Kidney (tissue), 14 donors: ENCODE measurements around the gene DAB1. TPM values are rescaled to one million over a fixed set of nuclear protein-coding genes. Genes with fewer than 3 reads are reported as not detected.
A peak's percentile ranks its signal among the peaks of the same experiment; 100 is the strongest.

Source experiments
- DNase-seq, 5 donors: peaks; one replicate each; pipeline ENCODE4 v3.0.0-alpha.2; 2013 to 2020
- FAIRE-seq: peaks from 2 replicates; lab custom pipeline; 2012; peaks lifted over from hg19 to GRCh38; lab: Jason Lieb, UNC
- H3K27ac ChIP-seq, 2 donors: one replicate each; pipeline ENCODE4 v1.7.0; 2013; ENCODE audit warnings: low read depth in 2 of 2, low read length in 2 of 2, inconsistent platforms in 1 of 2
- H3K27me3 ChIP-seq: one replicate; pipeline ENCODE4 v1.7.1; 2013; ENCODE audit warnings: low read length, inconsistent platforms; ENCODE audit not compliant: control insufficient read depth, insufficient read depth
- H3K36me3 ChIP-seq, 3 donors: one replicate each; pipeline versions ENCODE4 v1.7.0 to v1.7.1; 2013; ENCODE audit warnings: low read length in 3 of 3, control low read depth in 1 of 3, inconsistent platforms in 1 of 3; ENCODE audit not compliant: insufficient read depth in 3 of 3, control insufficient read depth in 2 of 3
- H3K4me1 ChIP-seq, 3 donors: one replicate each; pipeline versions ENCODE4 v1.7.0 to v1.7.1; 2013; ENCODE audit warnings: low read length in 3 of 3, inconsistent platforms in 1 of 3, low read depth in 1 of 3; ENCODE audit not compliant: control insufficient read depth in 2 of 3, insufficient read depth in 2 of 3
- H3K4me3 ChIP-seq, 3 donors: one replicate each; pipeline versions ENCODE4 v1.7.0 to v1.8.1; 2013; ENCODE audit warnings: low read length in 3 of 3, control low read depth in 1 of 3, inconsistent platforms in 1 of 3
- H3K9ac ChIP-seq, 3 donors: one replicate each; pipeline versions ENCODE4 v1.7.0 to v1.7.1; 2013; ENCODE audit warnings: low read length in 3 of 3, control low read depth in 1 of 3, inconsistent platforms in 1 of 3
- H3K9me3 ChIP-seq, 3 donors: one replicate each; pipeline versions ENCODE4 v1.7.0 to v1.7.1; 2013; ENCODE audit warnings: low read length in 3 of 3, control low read depth in 1 of 3, inconsistent platforms in 1 of 3; ENCODE audit not compliant: control insufficient read depth in 2 of 3, insufficient read depth in 1 of 3
- intact Hi-C: fragments of 100-400 bp; cut with DNase I; formaldehyde crosslinking; loops from one replicate; pipeline ENCODE4 v1.11.1; 2022
- polyA plus RNA-seq: library from polyadenylated mRNA; stranded (reverse); fragments of 350-450 nt; fragmentation: Illumina TruSeq; extraction: RNeasy Lipid Tissue Mini Kit (QIAGEN cat#74804); gene quantifications from one replicate; pipeline ENCODE4 v1.2.3, GENCODE V29; 2014; ENCODE audit warnings: low read depth, low replicate concordance; ENCODE audit not compliant: insufficient read depth
- total RNA-seq: library from RNA; stranded (reverse); fragmentation: NEBNext Ultra II Directional; extraction: Animal tissue kit (Norgen Biotek cat#: 25700); gene quantifications from one replicate; pipeline ENCODE4 v1.2.1, GENCODE V29; 2021
- TF ChIP-seq, protein P1 (sequence below): IDR thresholded peaks from 3 replicates; pipeline ENCODE4 v1.5.1; 2012; ENCODE audit warnings: mild to moderate bottlenecking, moderate library complexity, borderline replicate concordance; ENCODE audit not compliant: insufficient read depth; ENCODE audit errors: extremely low read depth
- donor health status: control.
- donor health status: control.
- donor health status: control.
- donor health status: control.
- donor health status: control.
- donor health status: DM: yes; HTN: yes; CAD: no.
- donor health status: Normal renal cell carcinoma (clear cell type).

Gene DAB1
- total and polyA plus RNA-seq, 2 donors from 2014 or later, result 2.3 TPM; not detected in 1

DNA sequence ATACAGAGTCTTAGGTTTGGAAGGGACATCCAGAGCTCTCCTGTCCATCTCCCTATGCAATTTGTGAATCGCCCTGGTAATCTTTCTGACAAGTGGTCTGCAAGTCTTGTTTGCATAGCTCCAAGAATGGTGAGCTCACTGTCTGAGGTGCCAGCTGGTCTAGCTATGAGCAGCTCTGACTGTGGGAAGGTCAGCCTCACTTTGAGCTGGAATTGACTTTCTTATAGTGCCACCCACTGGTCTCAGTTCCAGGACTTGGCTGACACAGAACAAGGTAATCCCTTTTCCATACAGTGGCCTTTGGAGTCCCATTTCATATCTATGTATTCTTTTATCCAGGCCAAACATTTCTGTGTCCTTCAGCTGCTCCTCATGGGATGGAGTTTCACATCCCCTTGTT is 362.5 kb downstream of the DAB1 start:
- Histone ChIP-seq H3K9me3 (no peaks in the 10 kb centered on the region), H3K9ac (no peak overlapping the region), H3K27me3 (no peaks in the 10 kb centered on the region), H3K36me3 (no peaks in the 10 kb centered on the region), H3K4me1 (peaks cover 0 to 4% (median 0%) of the 10 kb centered on the region in 3 donors), H3K4me3 (no peak overlapping the region), H3K27ac (no peak overlapping the region)
- TF ChIP-seq, protein P1, sequence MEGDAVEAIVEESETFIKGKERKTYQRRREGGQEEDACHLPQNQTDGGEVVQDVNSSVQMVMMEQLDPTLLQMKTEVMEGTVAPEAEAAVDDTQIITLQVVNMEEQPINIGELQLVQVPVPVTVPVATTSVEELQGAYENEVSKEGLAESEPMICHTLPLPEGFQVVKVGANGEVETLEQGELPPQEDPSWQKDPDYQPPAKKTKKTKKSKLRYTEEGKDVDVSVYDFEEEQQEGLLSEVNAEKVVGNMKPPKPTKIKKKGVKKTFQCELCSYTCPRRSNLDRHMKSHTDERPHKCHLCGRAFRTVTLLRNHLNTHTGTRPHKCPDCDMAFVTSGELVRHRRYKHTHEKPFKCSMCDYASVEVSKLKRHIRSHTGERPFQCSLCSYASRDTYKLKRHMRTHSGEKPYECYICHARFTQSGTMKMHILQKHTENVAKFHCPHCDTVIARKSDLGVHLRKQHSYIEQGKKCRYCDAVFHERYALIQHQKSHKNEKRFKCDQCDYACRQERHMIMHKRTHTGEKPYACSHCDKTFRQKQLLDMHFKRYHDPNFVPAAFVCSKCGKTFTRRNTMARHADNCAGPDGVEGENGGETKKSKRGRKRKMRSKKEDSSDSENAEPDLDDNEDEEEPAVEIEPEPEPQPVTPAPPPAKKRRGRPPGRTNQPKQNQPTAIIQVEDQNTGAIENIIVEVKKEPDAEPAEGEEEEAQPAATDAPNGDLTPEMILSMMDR, result peak; percentile 9
- intact Hi-C loops, result no loop called here
- no peak for FAIRE-seq
- DNase-seq, result peak in 1 of 5 donors; percentile 16

GRCh38 chr1:57060451-57060850 is 363.4 kb downstream of the DAB1 start:
- TF ChIP-seq, protein P1, result no peak
- H3K27ac ChIP-seq, result no peak overlapping the region
- intact Hi-C loops, result no loop called here
- no peaks in the 10 kb centered on the region for H3K27me3 ChIP-seq
- H3K9ac ChIP-seq, result no peak overlapping the region
- peak in 1 of 5 donors; percentile 45 for DNase-seq
- H3K36me3 ChIP-seq, result no peaks in the 10 kb centered on the region
- no peak overlapping the region for H3K4me3 ChIP-seq
- no peak for FAIRE-seq
- peaks cover 0 to 4% (median 0%) of the 10 kb centered on the region in 3 donors for H3K4me1 ChIP-seq
- no peaks in the 10 kb centered on the region for H3K9me3 ChIP-seq

- intact Hi-C loops, result no loop called here
- FAIRE-seq (no peak), DNase-seq (no peak)
- Histone ChIP-seq H3K36me3 (no peaks in the 10 kb centered on the region), H3K9me3 (no peaks in the 10 kb centered on the region), H3K27ac (no peak overlapping the region), H3K4me1 (peaks cover 0 to 4% (median 0%) of the 10 kb centered on the region in 3 donors), H3K27me3 (no peaks in the 10 kb centered on the region), H3K4me3 (no peak overlapping the region), H3K9ac (no peak overlapping the region)
- TF ChIP-seq, protein P1, result no peak
These were observed 365.0 kb downstream of the DAB1 start for GRCh38 chr1:57058652-57059501.
